NCI-H2107 treated with DMSO at 0.1 percent for 48 hours (cell line): Measurements from ENCODE around the gene WDPCP.
"Not testable (repeated sequence)": the region's sequence is repeated elsewhere in the genome, so short reads cannot be mapped to it uniquely, and the experiment has no call there.

Experiments
- DNase-seq: peaks from one replicate; lab custom pipeline; 2025; ENCODE audit not compliant: unreplicated experiment; lab: John Stamatoyannopoulos, UW

Gene WDPCP

DNA sequence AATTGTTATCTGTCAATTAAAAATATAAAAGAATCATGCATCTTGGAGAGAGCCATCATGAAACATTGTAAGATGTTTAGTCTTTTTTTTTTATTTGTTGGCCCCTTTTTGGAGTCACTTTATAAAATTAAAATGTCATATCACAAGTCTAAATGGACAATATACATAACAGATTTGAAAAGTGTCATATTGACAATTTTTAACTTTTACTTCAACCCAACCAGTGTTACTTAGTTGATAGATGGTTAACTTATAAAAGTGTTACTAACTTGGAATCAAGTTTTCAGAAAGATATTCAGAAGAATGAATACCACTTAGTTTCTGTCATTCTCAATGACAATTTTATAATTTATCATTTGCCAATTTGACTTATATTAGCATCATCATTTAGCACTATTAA is 319.3 kb downstream of the WDPCP start:
- DNase-seq, result no peak

DNA sequence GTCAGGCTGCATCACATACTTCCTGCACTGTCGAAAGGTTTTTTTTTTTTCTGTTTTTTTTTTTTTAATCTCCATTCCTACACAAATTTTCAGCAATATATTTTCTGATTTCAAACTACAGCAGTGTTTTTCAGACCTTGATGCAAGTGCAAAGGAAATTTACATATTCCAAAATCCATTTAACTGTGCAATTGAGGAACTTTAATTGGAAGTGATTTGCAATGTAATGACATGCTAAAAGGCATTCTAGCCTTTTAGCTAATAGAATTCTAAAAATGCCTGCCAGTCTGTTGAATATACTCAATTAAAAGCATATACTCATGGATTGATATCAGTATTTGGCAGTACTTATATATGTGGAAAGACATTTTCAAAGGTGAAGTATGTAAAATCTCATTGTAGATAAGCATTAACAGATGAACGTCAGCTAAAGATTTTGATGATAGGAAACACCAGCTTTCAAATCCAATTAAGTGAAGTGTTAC is 327.1 kb downstream of the WDPCP start:
- DNase-seq, result no peak

DNA sequence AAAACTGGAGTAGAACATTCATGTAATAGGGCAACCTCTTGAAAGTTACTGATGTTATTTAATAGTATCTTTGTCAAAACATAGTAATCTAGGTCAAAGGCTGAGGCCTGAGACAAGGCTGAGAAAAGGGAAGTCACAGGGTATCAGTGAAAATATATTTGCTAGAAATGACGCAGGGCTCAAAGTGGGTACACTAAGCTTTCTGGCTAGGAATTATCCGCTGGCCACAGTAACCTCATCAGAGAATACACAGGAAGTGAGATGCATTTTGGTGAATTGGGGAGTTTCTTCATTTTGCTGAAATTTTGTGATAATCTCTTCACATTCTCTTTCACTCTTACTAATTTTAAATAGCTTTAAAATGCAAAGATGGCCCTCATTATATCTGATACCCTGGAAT is 330.8 kb downstream of the WDPCP start:
- DNase-seq, result no peak

DNA sequence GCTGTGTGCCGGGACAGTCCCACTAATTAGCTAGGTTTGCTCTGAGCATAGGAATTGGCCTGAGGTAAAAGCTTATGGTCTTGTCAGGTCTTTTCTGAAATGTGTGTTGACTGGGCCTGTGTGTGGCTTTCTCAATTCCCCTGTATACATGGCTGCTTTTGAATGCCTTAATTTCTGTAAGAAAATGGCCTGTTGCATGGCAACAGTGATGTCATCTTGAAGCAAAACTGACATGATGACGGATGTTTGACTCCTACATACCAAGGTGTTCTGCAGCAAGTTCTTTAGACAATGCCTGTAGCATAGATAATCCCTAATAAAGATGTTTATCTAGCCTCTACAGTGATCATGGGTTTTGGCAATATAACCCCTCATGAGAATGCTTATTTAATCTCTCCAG is 339.1 kb downstream of the WDPCP start:
- DNase-seq, result no peak

DNA sequence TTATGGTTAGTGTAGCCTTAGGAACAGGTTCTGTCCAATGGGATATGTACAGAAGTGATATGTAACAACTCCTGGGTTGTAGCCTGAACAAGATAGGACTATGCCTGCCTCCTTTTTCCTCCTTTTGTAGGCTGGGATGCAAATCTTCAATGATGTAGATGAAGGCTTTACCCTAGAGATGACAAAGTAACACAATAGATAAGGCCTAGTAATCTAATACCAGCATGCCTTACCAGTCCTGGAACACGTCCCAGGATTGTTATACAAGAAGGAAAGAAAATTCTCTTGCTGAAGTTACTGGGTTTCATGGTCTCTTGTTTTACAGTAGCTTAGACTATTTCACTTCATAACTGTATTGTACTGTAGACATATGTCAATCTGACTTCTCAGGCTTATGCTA is 345.5 kb downstream of the WDPCP start:
- no peak for DNase-seq

DNA sequence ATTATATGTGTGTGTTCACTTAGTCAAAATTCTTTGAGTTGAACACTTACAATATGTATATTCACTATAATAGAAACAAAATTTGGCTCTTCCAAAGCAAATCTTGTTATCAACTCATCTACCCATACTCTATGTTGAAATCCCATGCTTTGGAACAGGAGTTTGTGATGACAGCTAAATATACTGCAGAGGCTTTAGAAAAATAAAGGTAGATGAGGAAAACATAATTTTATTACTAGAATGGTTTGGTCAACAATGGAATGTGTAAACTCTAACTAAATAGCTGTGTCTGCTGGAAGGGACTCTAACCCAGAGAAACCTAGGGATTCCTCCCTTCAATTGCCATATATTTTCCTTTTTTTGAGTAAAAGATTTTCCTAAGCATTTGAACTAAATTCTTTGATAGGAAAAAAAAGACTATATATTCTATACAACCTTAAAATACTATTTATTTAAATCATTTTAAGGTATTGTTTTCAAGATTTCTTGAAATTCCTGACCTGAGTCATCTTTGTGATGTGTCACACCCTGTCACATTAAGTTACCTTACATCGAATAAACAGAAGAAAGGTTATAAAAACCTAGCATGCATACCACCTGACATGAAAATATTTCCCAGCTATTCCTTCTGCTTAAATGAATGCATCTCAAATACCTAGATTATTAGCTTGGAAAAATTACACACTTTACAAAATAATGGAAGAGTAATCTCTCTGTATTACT is 362.2 kb downstream of the WDPCP start:
- DNase-seq, result no peak

DNA sequence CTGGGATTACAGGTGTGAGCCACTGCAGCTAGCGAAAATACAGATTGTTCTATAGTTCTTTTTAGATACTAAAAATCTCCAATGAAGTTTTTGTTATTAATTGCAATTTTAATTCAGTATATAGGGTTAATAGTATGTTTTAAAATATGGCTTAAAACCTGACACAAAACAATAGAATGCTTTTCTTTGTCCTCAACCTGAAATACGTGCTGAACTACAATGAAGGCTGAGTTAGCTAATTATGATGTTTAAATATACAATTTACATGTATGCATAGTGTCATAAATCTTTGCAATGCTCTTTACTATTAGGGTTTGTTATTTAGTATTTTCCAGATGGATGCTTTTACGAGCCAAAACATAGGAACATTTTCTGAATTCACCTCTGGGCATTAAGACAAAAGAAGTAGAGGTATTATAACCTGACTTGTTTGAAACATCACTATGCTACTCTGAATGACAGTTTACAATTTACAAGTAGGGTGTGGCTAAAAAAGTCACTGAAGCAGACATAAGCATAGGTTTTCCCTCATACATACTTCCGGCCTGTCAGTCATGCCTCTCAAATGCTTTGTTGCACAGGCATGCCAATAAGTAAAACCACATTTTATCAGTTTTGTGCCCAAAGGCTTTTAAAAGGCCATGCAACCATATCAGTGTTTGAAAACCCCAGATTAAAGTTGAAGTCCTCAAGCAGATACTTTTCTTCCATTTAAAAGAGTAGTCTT is 369.3 kb downstream of the WDPCP start:
- DNase-seq, result no peak

DNA sequence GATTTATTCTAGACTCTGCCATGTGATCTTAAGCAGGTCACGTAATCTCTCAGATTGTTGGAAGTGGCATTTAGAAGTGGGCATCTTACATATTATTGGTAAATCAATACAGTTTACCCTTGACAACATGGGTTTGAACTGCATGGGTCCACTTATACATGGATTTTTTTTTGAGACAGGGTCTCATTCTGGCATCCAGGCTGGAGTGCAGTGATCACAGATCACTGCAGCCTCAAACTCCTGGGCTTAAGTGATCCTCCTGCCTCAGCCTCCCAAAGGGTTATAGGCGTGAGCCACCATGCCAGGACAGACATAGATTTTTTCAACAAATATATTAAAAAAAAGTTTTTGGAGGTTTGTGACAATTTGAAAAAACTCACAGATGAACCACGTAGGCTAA is 393.0 kb downstream of the WDPCP start:
- no peak for DNase-seq

DNA sequence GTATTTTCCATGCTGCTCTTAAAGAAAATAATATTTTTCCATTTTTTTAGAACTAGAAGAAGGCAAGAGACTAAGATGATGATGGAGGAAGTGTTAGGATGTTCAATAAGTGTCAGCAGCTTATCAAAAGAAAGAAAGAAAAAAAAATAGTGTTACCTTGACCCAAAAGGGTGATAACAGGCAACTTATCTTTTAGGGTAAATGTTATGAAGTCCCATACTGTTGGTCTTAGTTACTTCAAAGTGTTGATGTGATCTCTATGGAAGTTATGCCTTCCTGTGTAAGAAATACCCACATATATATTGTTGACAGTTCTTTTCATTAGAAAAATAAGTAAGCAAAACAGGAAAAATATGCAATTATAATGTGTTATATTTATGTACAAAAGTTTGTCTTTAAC is 394.1 kb downstream of the WDPCP start:
- no peak for DNase-seq

DNA sequence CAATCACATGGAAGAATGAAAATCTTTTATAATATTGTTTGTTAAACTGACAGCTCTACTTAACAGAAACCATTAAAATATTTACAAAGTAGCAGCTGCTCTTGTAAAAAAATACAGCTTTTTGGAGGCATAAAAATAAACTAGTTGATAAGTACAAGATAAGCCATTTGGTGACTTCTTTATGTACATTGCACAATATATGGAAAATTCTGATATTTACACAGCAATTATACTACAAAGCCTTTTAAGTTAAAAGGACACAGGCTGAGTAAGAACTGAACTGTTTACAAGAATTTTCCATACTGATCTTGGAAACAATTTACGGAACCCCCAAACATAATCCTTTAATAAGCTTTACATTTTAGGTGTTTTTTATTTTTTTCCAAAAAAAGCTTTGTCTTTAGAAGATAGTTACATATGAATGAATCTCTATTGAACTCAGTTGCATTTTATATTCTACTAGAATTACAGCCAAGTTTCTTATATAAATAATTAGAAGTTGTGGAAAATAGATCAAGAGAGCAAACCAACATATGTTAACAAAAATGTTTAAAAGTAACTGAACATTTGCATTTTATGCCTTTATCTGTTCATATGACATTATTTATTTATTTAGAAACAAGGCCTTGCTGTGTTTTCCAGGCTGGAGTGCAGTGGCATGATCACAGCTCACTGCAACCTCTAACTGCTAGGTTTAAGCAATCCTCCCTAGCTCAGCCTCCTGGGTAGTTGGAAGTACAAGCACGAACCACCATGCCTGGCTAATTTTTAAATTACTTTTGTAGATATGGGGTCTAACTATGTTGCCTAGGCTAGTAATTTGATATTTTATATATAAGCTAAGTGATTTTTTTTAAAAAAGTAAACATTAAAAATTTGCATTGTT is 395.1 kb downstream of the WDPCP start:
- DNase-seq, result no peak

DNA sequence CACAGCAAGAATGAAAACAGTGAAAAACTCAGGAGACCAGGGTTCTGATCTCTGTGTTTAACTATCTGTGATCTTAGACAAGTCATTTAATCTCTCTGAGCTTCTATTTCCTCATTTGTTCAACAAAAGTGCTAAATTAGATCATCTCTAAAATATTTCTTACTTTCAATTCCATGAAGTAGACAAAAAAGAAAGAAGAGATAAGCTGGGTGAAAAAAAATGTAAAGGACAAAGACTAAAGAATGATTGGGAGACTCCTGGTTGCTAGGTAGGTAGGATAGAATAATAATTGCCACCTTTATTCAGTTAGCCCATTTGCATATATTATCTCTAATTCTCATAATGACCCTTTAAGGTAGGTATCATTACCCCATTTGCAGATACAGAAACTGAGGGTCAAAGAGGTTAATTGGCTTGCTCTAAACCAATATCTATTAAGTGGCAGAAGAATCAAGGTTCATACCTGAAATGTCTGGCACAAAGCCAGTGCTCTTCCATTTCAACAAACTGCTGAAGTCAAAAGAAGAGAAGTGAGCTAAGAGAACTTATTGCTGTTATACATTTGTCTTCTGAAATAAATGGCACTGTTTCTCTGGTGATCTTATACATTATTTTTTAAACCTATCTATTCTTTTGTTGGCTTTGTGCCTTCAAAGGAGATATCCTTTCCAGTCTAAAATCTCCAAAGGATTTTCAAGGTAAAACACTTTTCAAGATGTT is 395.9 kb downstream of the WDPCP start:
- no peak for DNase-seq

DNA sequence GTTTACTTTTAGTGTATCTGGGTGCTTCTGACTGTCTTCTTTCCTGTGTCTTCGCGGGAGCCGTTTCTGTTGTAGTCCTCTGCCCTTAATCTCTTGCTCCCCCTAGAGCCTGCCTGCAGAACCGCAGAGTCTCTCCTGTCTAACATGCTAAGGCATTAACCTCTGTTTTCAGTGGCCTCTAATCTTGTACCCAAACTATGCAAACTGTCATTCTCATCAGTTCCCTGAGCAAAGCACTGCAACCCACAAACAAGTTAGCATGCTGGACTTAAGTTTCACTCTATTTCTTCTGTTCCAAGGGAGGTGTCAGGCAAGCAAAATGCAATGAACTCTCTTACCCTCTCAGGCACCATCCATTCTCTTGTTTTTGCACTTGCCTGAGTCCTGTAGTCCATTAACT is 399.3 kb downstream of the WDPCP start:
- DNase-seq, result no peak

DNA sequence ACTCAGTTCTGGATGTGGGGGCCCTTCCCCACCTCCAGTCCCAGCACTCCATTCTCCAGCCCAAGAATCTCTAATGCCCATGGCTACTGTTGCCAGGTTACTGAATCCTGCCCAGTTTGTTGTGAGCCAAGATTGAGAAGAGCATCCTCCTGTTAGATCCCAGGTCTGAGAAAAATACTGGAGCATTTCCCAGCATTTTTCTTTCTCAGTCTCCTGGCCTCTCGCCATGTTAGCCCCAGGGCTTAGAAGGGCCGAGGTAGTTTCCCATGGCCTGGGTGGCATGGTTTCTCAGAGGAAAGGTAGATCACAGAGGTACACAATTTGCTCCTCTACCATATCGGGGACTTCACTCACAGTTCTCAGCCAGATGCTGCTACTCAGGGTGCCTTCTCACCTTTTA is 401.9 kb downstream of the WDPCP start:
- DNase-seq, result no peak

DNA sequence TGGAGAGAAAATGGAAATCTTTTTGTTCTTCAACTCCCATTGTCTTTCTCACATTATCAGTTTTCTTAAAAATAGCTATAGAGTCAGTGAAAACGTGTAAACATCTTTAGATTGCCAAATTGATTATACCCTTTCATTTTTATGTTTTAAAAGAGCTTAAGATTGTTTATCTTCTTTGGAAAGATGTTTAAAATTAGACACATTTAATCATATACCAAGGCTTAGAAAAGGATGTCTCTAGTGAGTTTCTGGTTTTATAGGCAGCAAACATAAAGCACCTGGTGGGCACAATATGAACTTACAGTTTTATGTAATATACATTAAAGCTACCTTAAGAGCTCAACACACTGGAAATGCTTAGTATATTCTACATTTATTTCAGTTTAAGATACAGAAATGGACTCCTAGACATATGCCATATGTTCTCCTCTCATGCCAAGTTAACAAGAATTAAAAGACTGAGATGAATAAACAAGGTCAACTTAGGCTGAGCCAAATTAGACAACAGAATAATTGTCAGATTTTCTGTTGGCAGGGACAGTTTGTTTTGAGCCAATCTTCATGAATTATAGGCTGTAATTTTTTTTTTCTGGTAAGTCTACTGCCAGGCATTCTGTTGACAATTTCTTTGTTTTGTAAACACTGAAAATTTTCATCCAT is 425.0 kb downstream of the WDPCP start:
- no peak for DNase-seq

DNA sequence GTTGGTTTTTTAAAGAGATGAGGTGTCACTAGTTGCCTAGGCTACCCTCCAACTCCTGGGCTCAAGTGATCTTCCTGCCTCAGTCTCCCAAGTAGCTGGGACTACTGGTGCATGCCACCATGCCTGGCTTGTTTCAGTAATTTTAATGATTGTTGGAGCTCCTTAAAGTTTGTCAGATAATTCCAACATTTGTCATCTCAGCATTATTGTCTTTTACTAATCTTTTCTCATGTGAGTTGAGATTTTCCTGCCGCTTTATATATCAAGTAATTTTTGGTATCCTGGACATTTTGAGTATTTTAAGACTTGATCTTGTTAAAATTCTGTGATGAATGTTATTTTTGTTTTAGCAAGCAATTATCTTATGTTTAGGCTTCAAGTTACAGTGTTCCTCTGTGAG is 429.0 kb downstream of the WDPCP start:
- no peak for DNase-seq

DNA sequence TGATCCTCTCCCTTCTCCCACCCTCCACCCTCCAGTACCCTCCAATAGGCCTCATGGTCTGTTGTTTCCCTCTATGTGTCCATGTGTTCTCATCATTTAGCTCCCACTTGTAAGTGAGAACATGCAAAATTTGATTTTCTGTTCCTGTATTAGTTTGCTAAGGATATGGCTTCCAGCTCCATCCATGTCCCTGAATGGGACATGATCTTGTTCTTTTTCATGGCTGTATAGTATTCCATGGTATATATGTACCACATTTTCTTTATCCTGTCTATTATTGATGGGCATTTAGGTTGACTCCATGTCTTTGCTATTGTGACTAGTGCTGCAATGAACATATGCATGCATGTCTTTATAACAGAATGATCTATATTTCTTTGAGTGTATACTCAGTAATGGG is 451.6 kb downstream of the WDPCP start:
- not testable (repeated sequence) for DNase-seq

DNA sequence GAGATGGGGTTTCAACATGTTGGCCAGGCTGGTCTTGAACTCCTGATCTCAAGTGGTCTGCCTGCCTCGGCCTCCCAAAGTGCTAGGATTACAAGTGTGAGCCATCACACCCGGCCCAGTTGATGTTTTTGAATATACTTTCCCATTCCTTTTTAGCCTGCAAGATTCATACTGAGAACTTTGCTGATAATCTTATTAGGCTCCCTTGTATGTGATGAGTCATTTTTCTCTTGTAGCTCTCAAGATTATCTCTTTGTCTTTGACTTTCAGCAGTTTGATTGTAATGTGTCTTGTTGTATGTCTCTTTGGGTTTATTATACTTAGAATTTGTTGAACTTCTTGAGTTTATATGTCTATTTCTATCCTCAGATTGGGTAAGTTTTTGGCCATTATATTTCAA is 456.3 kb downstream of the WDPCP start:
- DNase-seq, result no peak

DNA sequence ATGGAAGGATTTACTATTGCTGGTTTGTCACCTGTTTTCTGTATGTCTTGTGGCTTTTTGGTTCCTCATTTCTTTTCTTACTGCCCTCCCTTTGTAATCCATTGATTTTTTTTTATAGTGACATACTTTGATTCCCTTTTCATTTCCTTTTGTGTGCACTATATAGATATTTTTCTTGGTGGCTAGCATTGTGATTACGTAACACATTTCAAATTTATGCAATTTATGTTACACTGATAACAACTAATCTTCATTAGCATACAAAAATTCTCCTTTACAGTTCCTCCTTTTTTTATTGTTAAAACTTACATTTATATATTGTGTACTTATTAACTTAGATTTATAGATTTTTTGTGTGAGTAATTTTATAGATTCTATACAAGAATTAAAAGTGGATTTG is 457.1 kb downstream of the WDPCP start:
- no peak for DNase-seq

DNA sequence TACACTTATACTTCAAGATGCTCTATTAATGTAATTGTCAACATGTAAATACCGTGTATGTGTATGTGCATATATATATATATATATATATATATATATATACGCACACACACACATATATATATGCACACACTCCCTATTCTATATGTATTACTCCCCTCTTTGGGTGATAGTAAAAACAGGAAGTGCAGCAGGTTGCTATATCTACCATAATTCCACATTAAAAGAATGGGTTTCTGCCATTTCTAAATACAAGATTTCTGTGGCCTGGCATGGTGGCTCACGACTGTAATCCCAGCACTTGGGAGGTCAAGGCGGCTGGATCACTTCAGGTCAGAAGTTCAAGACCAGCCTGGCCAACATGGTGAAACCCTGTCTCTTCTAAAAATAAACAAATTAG is 460.7 kb downstream of the WDPCP start:
- no peak for DNase-seq

DNA sequence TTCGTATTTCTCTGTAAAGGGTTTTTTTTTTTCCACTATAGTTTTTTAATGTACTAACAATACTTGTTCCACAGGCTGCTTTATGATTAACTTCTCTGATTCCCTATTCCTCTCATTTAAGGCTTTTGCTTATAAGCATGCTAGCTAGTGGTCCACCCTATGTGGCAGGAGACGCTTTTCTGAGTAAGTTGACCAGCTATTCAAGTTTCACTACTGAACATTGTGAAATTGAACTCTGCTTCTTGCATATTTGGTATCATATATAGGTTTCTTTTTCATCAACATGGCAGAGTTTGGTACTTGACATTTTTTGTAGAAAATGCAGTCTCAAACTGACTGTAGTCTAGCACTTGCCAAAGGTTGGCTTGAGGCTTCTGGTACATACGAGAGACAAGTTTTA is 463.4 kb downstream of the WDPCP start:
- DNase-seq, result no peak

DNA sequence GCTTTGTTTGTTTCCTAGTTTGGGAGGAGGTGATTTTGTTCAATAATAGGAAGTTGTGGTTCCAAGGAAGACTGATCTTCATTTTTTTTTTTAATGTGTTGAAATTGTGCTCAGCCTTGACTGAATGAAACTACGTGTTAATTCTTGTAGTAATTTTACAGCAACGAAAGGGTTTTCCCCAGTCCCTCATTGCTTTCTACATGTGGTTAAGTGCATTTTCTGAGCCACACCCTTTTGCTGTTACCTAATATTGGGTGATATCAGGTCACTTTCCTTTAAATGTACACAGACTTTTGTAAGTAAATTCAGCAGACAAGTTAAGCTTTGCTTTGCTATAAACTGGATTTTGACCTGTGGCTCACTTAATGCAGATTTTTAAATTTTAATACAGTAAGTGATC is 464.1 kb downstream of the WDPCP start:
- DNase-seq, result no peak
